ENCODE measurements around the gene TRIM43. TPM values are rescaled to one million over a fixed set of nuclear protein-coding genes. Genes with fewer than 3 reads are reported as not detected.
"Not testable (repeated sequence)": the region's sequence is repeated elsewhere in the genome, so short reads cannot be mapped to it uniquely, and the experiment has no call there.

TRIM43 gene
- total RNA-seq, 1 donor from 2014 or later, result 2.3 TPM

DNA sequence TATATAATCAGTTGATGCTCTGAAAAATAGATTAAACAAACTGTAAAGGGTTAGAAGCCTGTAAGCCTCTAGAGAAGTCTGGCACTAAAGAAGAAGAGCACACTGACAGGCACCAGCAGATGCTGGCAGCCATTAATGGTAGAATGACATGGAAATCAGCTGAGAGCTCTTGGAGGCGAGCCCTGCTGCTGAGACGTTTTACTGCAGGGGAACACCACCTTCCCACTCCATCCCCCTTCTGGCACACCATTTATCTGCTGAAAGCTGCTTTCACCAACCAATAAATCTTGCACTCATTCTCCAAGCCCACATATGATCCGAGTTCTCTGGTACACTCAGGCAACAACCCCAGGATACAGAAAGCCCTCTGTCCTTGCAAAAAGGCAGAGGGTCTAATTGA lies 16.6 kb downstream of the TRIM43 start:
- H3K9me3 Mint-ChIP-seq (ENCODE audit: unreplicated experiment); DNase-seq; H3K4me1 Mint-ChIP-seq (ENCODE audit: low read depth, unreplicated experiment); H3K27me3 Mint-ChIP-seq (ENCODE audit: unreplicated experiment); H3K36me3 Mint-ChIP-seq (ENCODE audit: unreplicated experiment); H3K4me3 Mint-ChIP-seq (ENCODE audit: unreplicated experiment); H3K27ac Mint-ChIP-seq (ENCODE audit: unreplicated experiment): not testable (repeated sequence)

DNA sequence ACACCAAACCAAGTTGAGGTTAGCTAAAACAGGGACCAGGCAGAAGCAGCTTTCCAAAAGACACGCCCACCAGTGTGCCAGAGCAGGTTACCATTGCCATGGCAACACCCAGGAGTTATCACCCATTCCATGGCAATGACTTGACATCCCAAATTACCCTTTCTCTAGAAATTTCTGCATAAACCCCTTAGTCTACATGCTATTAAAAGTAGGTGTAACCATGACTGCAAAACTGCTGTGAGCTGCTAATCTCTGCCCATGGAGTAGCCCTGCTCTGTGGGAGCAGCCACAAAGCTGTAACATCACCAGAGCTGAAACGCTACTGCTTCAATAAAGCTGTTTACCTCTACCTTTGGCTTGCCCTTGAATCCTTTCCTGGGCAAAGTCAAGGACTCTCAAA lies 18.0 kb downstream of the TRIM43 start:
- H3K27me3 Mint-ChIP-seq (ENCODE audit: unreplicated experiment); H3K9me3 Mint-ChIP-seq (ENCODE audit: unreplicated experiment); DNase-seq; H3K27ac Mint-ChIP-seq (ENCODE audit: unreplicated experiment); H3K4me1 Mint-ChIP-seq (ENCODE audit: low read depth, unreplicated experiment); H3K36me3 Mint-ChIP-seq (ENCODE audit: unreplicated experiment); H3K4me3 Mint-ChIP-seq (ENCODE audit: unreplicated experiment): not testable (repeated sequence)

DNA sequence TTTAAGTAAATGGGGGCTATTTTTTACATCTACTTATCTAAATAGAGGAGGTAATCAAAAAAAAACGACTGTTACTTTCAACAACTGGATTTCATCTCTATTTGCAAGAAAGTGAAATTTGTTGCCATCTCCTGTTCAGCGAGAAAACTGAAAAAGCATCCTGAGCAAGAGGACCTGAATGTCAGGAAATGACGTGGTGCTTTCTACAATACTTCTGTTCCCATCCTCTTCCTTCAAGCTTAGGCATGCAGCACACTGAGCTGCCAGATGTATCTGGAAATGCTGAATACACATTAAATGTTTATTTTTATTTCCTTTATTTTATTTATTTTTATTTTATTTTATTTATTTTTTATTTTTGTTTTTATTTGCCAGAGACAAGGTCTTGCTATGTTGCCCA lies 21.2 kb downstream of the TRIM43 start:
- H3K4me1 Mint-ChIP-seq (ENCODE audit: low read depth, unreplicated experiment); H3K27me3 Mint-ChIP-seq (ENCODE audit: unreplicated experiment); H3K9me3 Mint-ChIP-seq (ENCODE audit: unreplicated experiment); H3K36me3 Mint-ChIP-seq (ENCODE audit: unreplicated experiment); DNase-seq; H3K4me3 Mint-ChIP-seq (ENCODE audit: unreplicated experiment); H3K27ac Mint-ChIP-seq (ENCODE audit: unreplicated experiment): not testable (repeated sequence)

DNA sequence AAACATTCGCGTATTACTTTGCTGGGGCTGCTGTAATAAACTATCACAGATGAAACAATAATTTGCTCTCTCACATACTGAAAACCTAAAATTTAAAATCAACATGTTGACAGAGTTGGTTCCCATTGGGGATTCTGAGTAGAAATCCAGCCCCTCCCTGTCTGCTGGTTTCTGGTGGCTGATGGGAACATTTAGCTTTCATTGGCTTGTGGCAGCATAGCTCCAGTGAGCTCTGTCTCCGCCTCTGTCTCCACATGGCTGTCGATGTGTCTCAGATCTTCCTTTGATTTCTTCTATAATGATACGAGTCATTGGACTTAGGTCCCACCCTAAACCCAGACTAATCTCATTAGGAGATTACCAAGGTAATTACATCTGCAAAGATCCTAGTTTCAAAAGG lies 30.9 kb downstream of the TRIM43 start:
- not testable (repeated sequence) for H3K4me1 Mint-ChIP-seq (ENCODE audit: low read depth, unreplicated experiment); H3K36me3 Mint-ChIP-seq (ENCODE audit: unreplicated experiment); H3K27ac Mint-ChIP-seq (ENCODE audit: unreplicated experiment); DNase-seq; H3K27me3 Mint-ChIP-seq (ENCODE audit: unreplicated experiment); H3K4me3 Mint-ChIP-seq (ENCODE audit: unreplicated experiment); H3K9me3 Mint-ChIP-seq (ENCODE audit: unreplicated experiment)

DNA sequence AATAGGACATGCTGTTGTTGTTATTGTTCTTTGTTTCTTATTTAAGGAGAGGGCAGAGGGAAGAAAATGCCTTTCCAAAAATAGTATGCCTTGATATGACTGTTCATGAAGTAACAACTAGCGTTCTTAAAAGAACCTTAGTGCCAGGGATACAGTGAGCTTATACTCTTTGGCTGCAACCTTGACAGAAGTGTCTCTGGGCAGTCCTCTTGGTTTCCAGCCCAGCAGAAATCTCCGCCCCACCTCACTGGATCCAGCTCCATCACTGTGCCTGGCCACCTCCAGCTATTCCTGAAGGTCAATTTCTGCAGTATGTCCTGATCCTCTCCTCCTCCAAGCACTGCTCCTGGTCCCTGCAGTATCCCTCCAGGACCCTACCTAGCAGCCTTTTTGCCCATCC lies 39.2 kb downstream of the TRIM43 start:
- not testable (repeated sequence) for H3K4me3 Mint-ChIP-seq (ENCODE audit: unreplicated experiment); H3K4me1 Mint-ChIP-seq (ENCODE audit: low read depth, unreplicated experiment); H3K27ac Mint-ChIP-seq (ENCODE audit: unreplicated experiment); H3K27me3 Mint-ChIP-seq (ENCODE audit: unreplicated experiment); H3K9me3 Mint-ChIP-seq (ENCODE audit: unreplicated experiment); DNase-seq; H3K36me3 Mint-ChIP-seq (ENCODE audit: unreplicated experiment)

DNA sequence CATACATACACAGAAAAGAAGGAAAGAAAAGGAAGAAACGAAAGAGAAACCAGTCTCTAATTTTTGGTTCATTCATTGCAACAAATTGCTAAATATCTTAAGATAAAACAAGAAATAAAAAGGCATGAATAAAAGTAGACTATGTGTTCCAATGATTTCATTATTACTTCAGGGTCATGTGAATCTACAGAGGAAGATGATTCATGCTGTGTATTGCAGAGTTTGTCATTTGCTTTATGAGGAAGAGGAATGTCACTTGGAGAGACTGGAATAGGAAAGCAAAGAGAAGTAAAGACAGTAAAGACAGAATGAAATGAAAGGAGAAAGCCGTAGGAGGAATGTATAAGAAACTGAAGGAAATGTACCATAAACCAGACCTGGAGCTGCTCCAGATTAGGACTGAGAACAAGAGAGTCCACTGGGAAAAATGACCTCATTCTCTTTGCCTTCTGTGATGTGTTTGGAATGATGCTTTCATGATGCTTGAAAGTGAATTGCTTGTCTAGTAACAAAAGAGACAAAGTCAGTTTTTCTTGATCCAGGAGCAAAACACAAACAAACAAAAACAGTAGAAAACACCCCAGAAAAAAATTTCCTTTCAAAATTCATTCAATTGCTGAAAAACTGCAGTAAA lies 41.9 kb downstream of the TRIM43 start:
- H3K36me3 Mint-ChIP-seq (ENCODE audit: unreplicated experiment); H3K9me3 Mint-ChIP-seq (ENCODE audit: unreplicated experiment); H3K4me1 Mint-ChIP-seq (ENCODE audit: low read depth, unreplicated experiment); H3K27me3 Mint-ChIP-seq (ENCODE audit: unreplicated experiment); DNase-seq; H3K27ac Mint-ChIP-seq (ENCODE audit: unreplicated experiment); H3K4me3 Mint-ChIP-seq (ENCODE audit: unreplicated experiment): not testable (repeated sequence)

DNA sequence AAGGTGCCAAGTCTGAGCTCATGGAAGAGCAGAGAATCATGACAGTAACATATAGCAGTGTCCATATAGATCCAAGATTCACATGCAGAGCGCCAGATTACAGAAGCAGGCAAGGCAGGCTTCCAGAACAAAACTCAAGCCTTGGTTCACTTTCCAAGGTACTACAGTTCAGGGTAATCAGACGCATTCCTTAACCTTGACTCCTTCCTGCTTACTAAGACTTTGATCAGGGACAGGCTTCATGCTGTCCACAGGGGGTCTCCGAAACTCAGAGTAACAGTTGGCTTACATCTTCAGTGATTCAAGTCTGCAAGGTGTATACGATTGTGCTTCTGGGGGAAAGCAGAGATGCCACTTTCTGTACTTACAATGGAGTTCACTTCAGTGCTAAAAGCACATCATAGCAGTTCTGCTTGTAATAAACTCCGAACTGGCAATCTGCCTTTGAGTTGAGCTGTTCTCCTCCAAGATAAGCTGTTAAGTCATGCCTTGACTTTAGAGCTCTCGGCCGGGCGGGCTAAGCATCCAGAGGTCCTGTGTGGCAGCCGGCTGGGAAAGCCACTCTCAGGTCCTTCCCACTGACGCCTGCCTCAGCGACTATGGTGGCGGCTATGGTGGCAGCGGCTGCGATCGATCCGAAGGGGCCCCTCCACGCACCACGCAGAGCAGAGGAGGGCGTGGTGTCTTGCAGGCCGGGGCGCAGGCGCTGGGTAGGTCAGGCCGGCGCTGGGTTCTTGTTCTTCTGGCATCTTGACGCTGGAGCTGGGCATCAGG lies 48.9 kb downstream of the TRIM43 start:
- H3K9me3 Mint-ChIP-seq (ENCODE audit: unreplicated experiment); H3K27ac Mint-ChIP-seq (ENCODE audit: unreplicated experiment): not testable (repeated sequence)

DNA sequence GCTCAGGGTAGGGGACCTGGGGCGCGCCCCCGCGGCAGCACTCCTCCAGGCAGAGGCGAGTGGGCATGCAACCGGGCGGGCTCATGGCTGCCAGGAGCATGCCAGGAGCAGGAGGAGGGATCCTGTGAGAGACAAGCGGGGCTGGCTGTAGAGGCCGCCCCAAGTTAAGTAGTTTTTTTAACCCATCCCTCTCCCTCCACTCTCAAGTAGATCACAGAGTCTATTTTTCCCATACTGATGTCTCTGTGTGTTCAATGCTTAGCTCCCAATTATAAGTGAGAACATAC lies 49.4 kb downstream of the TRIM43 start:
- H3K9me3 Mint-ChIP-seq (ENCODE audit: unreplicated experiment); H3K4me3 Mint-ChIP-seq (ENCODE audit: unreplicated experiment); DNase-seq; H3K27me3 Mint-ChIP-seq (ENCODE audit: unreplicated experiment); H3K36me3 Mint-ChIP-seq (ENCODE audit: unreplicated experiment); H3K27ac Mint-ChIP-seq (ENCODE audit: unreplicated experiment); H3K4me1 Mint-ChIP-seq (ENCODE audit: low read depth, unreplicated experiment): not testable (repeated sequence)

More for the DNA sequence above, 48.9 kb downstream of the TRIM43 start:
- H3K4me1 Mint-ChIP-seq (ENCODE audit: low read depth, unreplicated experiment); H3K27me3 Mint-ChIP-seq (ENCODE audit: unreplicated experiment); H3K36me3 Mint-ChIP-seq (ENCODE audit: unreplicated experiment); H3K4me3 Mint-ChIP-seq (ENCODE audit: unreplicated experiment); DNase-seq: not testable (repeated sequence)

DNA sequence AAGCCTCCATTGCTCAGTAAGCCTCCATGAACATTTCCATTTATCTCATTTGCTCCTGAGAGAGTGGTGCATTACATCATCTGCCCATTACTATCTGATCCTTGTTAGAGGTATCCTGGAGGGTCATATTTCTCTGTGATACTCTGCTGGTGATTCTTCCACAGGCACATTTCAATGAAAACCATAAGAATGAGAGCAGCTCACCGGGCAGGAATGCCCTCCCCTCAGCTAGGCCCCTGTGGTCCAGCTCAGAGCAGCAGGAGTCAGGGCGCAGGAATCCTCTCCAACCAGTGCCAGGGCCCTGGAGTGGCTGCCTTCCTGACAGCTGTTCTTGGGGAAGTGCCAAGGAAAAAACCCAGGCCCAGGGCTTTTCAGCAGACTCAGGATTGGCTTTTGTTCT lies 50.0 kb downstream of the TRIM43 start:
- not testable (repeated sequence) for H3K9me3 Mint-ChIP-seq (ENCODE audit: unreplicated experiment); H3K4me1 Mint-ChIP-seq (ENCODE audit: low read depth, unreplicated experiment); H3K27me3 Mint-ChIP-seq (ENCODE audit: unreplicated experiment); H3K4me3 Mint-ChIP-seq (ENCODE audit: unreplicated experiment); H3K36me3 Mint-ChIP-seq (ENCODE audit: unreplicated experiment); DNase-seq; H3K27ac Mint-ChIP-seq (ENCODE audit: unreplicated experiment)

DNA sequence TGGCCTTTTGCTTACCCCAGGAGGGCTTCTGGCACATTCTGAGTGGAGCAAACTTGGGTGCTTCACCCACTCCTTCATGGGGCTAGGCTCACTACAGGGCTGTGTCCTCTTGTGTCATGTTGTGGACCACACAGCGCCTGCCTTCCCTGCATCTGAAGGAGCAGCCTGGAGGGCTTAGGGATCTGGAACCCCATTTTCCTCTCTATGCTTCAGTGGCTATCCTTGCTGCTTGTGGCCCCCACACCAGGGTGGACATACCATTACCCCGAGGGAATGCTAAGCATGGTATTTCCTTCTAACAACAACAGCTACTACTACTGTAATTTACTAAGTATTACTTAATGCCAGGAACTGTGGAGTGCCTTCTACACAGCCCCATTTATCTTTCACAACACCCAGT lies 50.6 kb downstream of the TRIM43 start:
- H3K27me3 Mint-ChIP-seq (ENCODE audit: unreplicated experiment); H3K9me3 Mint-ChIP-seq (ENCODE audit: unreplicated experiment); H3K4me3 Mint-ChIP-seq (ENCODE audit: unreplicated experiment); H3K4me1 Mint-ChIP-seq (ENCODE audit: low read depth, unreplicated experiment); H3K36me3 Mint-ChIP-seq (ENCODE audit: unreplicated experiment); H3K27ac Mint-ChIP-seq (ENCODE audit: unreplicated experiment); DNase-seq: not testable (repeated sequence)

DNA sequence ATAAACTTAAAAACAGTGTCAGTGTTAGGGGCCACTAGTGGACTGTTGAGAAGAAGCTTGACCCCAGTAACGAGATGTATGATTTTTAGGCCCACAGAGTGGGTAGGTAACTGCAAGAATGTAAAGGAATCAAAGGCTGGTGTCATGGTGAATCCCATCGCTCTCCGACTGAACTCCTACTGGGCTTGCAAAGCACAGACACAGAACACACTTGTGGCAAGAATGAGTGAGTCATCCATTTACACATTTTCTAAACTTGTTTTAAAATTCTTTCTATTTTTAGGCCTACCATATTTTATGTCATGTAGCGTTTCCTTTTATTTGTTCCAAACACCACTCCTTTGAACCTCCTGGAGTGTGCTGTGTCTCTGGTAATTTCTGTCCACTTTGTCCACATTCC lies 51.1 kb downstream of the TRIM43 start:
- not testable (repeated sequence) for H3K27ac Mint-ChIP-seq (ENCODE audit: unreplicated experiment); H3K4me3 Mint-ChIP-seq (ENCODE audit: unreplicated experiment); DNase-seq; H3K36me3 Mint-ChIP-seq (ENCODE audit: unreplicated experiment); H3K4me1 Mint-ChIP-seq (ENCODE audit: low read depth, unreplicated experiment); H3K27me3 Mint-ChIP-seq (ENCODE audit: unreplicated experiment); H3K9me3 Mint-ChIP-seq (ENCODE audit: unreplicated experiment)

DNA sequence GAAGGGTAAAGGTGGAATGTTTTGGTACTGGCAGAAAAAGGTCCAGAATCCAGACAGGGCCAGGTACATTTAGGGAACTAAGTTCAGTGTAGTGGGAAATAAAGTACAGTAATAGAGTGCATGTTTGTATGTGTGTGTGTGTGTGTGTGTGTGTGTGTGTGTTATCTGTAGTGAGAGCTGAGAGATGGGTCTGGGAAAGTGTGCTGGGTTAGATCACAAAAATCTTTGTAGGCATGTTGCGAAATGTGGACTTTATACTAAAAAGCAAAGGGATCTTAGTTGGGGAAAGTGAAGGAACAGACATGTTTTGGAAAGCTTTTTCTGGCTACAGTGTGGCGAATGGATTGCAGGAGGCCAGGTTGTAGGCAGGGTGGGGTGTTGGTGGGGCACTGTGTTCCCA lies 53.5 kb downstream of the TRIM43 start:
- not testable (repeated sequence) for H3K36me3 Mint-ChIP-seq (ENCODE audit: unreplicated experiment); H3K4me1 Mint-ChIP-seq (ENCODE audit: low read depth, unreplicated experiment); DNase-seq; H3K27me3 Mint-ChIP-seq (ENCODE audit: unreplicated experiment); H3K4me3 Mint-ChIP-seq (ENCODE audit: unreplicated experiment); H3K9me3 Mint-ChIP-seq (ENCODE audit: unreplicated experiment); H3K27ac Mint-ChIP-seq (ENCODE audit: unreplicated experiment)
